GM21737 (cell line): ENCODE results near the gene MRGPRX4.
"Not testable (repeated sequence)": the region's sequence is repeated elsewhere in the genome, so short reads cannot be mapped to it uniquely, and the experiment has no call there.

Source experiments
- ATAC-seq: cut with Tn5 transposase; IDR thresholded peaks from one replicate; pipeline ENCODE4 v1.9.1; 2021; ENCODE audit warnings: mild to moderate bottlenecking, moderate library complexity; ENCODE audit not compliant: unreplicated experiment

The MRGPRX4 gene

DNA sequence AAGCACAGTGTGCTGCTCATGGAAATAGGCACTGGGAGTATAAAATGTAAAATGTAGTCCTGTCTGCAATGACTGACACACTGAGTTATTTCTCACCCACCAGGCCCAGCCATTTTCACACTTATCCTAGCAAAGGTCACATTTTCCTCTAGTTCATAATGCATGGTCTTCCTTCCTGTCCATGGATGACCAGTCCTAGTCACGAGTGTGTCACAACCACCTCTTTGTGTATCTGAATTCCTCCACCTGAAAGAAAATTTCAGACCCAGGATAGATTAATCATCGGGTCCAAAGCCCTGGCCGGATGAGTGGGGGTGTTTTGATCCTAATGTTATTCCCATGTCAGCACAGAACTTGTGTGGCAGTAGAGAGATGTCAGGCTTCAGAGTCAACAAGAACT is at the start of gene MRGPRX4:
MRGPRX4 (plus strand) TSS at position 172 of the 400 bp plus-strand sequence. CDS start 420 bp downstream, outside the sequence.
- no peak for ATAC-seq

DNA sequence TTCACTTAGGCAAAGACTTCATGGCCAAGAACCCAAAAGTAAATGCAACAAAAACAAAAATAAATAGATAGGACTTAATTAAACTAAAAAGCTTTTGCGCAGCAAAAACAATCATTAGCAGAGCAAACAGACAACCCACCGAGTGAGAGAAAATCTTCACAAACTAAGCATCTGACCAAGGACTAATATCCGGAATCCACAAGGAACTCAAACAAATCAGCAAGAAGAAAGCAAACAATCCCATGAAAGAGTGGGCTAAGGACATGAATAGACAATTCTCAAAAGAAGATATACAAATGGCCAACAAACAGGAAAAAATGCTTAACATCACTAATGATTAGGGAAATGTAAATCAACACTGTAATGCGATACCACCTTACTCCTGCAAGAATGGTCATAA is 41.5 kb upstream of the MRGPRX4 start:
- ATAC-seq = not testable (repeated sequence)

DNA sequence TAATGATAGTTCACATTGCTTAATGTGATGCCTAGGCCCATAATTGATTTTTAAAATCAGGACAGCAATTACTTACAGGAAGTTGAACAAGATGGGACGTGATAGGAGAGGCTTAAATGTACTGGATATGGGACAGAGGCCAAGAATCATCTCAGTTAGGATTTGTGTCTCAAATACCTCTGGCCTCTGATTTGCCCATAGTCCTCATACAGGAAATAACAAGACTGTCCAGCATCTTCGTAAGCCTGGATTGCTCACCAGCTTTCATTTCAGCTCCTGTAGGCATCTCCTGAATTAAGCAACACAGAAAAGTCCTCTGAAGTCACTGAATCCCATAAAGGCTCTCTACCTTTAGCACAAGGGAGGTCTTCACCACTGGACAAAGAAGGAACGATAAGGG is 40.3 kb upstream of the MRGPRX4 start, which contains the start of gene MRGPRX3:
MRGPRX3 (plus strand) TSS at position 231 of the 400 bp plus-strand sequence. CDS start 4,632 bp downstream, outside the sequence.
- no peak for ATAC-seq

DNA sequence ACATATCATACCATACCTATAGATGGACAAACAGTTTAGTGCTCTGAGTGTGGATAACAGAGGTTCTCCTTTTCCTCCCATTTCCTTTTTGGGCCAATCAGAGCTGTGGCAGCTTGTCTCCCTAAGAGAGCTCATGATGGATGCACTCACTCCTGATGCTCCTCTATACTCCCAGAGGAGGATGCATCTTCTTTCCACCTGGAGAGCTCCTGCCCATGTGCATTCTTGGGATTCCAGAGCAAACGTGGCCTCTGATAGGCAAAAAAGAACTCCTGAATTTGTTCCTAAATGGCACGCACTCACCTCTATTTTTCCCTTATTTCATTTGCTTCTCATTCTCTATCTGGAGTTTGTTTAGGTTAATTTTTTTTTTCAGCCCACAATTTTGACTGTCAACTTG is 37.3 kb upstream of the MRGPRX4 start:
- no peak for ATAC-seq

DNA sequence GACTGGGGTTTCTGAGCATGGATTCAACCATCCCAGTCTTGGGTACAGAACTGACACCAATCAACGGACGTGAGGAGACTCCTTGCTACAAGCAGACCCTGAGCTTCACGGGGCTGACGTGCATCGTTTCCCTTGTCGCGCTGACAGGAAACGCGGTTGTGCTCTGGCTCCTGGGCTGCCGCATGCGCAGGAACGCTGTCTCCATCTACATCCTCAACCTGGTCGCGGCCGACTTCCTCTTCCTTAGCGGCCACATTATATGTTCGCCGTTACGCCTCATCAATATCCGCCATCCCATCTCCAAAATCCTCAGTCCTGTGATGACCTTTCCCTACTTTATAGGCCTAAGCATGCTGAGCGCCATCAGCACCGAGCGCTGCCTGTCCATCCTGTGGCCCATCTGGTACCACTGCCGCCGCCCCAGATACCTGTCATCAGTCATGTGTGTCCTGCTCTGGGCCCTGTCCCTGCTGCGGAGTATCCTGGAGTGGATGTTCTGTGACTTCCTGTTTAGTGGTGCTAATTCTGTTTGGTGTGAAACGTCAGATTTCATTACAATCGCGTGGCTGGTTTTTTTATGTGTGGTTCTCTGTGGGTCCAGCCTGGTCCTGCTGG is 35.3 kb upstream of the MRGPRX4 start:
- ATAC-seq = no peak

DNA sequence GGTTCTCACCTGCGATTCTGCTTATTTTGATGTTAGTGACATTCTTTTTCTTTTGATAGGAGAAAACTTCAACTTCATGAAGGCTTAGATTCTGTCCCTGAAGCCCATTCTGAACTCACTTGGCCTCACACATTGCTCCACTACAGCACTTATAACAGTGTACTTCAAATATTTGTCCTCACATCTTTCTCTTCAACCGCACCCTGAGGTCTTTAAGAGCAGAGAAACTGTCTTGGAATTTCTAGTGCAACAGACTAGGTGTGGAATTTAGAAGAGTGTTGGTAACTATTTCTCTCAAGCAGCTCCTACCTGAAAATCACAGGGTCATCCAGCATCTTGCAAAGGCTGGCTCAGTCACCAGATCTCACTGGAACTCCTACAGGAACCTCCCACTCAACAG is 32.5 kb upstream of the MRGPRX4 start:
- no peak for ATAC-seq

- no peak for ATAC-seq
Observed at GRCh38 chr11:18144243-18144642, 28.4 kb upstream of the MRGPRX4 start.

DNA sequence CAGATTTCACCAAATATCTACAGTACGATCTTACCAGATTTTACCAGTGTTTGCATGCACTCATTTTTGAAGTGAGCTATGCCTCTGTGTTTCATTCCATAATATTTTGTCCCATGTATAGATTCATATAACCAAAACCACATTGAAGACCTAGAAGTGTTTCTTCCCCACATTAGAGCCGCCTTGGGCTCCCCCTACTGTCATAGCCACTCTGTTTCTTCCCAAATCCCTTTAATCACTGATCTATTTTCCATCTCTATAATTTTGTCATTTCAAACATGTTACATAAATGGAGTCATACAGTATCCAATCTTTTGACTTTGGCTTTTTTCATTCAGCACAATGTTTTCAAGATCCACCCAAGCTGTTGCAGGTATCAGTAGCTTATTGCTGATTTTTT is 27.6 kb upstream of the MRGPRX4 start:
- no peak for ATAC-seq

DNA sequence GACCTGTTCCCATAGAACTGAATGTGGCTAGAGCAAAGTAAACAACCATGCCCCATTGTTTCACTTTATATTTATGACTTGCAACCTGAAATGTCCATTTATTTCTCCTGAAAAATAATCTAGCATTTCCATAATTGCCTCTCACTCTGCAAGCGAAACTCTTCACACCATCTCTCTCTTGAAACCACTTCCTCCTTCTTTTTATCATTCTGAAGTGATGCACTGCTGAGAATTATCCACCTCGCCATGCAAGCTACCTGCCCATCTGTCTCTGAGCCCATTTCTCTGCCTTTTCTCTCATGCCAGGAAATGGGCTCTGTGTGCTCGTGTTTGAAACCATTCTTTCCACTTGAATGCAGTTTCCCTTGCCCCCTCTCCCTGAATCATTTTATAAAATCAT is 26.8 kb upstream of the MRGPRX4 start:
- no peak for ATAC-seq

GRCh38 chr11:18151581-18151980 is 21.1 kb upstream of the MRGPRX4 start:
- no peak for ATAC-seq

GRCh38 chr11:18168372-18168771 is 4.3 kb upstream of the MRGPRX4 start:
- no peak for ATAC-seq

DNA sequence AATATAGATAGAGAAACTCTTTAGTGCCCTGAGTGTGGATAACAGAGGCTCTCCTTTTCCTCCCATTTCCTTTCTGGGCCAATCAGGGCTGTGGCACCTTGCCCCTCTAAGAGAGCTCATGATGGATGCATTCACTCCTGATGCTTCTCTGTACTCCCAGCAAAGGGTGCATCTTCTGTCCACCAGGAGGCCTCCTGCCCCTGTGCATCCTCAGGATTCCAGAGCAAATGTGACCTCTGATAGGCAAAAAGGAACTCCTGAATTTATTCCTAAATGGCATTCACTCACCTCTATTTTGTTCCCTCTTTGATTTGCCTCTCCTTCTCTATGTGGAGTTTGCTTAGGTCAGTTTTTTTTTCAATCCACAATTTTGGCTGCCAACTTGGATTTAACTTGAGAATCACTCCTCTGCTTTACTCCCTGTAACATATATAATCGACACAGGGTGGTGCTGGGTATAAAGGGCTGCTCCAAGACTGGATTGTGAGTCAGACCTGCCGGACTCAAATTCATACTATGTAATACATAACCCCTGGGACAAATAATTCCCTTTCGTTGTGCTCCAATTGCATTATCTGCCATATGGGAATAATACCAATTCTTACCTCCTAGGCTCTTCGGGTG is 1.1 kb upstream of the MRGPRX4 start:
- ATAC-seq = no peak

- no peak for ATAC-seq
Observed at GRCh38 chr11:18173225-18173866, 709 bp downstream of the MRGPRX4 start.

DNA sequence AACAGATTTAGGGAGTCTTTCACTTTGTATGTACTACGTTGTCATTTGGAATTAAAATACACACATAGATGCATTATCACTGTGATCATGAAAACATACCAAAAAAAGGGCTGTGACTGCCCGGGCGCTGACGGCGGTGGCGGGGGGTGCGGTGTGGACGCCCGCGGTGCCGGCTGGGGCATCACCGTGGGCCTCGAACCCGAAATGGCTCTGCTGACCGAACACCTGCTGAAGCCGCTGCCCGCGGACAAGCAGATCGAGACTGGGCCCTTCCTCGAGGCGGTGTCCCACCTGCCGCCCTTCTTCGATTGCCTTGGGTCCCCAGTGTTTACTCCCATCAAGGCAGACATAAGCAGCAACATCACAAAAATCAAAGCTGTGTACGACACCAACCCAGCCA is 16.2 kb downstream of the MRGPRX4 start:
- no peak for ATAC-seq

DNA sequence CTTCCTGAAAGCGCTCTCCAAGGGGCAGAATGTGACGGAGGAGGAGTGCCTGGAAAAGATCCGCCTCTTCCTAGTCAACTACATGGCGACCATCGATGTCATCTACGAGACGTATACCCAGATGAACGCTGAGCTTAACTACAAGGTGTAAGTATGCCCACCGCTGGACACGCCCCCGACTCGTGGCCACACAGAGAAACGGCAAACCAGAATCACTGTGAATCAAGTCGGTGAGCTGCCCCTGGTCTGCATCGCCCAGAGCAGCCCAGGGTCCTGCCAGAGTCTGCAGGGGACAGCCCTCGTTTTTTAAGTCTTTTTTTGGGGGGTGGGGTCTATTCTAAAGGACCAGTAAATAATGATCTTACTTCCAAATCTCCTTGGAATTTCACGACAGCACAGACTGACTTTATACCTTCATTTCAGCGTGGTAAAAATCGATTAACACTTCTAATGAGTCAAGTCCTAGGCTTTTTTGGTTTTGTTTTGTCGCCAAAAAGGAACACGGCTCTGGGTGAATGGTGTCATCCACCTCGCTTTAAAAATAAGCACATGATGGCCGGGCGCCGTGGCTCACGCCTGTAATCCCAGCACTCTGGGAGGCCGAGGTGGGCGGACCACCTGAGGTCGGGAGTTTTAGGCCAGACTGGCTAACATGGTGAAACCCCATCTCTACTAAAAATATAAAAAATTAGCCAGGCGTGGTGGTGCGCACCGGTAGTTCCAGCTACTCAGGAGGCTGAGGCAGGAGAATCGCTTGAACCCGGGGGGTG is 17.0 kb downstream of the MRGPRX4 start:
- not testable (repeated sequence) for ATAC-seq

DNA sequence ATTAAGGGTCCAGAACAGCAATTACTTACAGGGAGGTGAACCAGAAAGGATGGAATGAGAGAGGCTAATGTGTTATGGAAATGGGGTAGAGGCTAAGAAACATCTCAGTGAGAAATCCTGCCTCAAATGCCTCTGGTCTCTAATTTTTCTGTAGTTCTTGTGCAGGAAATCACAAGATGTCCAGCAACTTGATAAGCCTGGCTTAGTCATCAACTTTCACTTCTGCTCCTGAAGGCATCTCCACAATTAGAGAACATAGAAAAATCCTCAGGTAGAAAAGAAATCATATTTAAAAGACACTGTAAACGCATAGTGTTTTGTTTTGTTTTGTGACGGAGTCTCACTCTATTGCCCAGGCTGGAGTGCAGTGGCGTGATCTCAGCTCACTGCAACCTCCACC is 18.7 kb downstream of the MRGPRX4 start:
- ATAC-seq = no peak

DNA sequence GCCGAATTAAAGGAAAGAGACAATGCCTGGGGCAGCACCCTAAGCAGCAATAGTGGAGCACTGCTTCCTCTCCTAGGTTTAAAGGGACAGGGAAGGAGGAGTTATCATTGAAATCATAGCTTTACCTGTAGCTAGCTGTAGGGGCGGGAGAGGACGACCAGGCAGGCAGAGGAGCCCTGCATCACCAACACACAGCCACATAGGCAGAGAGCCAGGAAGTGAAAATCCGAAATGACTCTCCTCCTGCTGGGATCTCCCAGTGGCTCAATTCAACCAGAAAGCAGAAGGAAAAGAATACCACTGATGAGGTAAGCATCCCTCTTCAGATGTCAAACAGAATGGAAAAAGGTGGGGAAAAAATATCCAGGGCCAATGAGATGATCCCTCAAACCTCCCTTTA is 20.4 kb downstream of the MRGPRX4 start:
- ATAC-seq = no peak

GRCh38 chr11:18196532-18196931 is 23.9 kb downstream of the MRGPRX4 start:
- ATAC-seq = no peak

DNA sequence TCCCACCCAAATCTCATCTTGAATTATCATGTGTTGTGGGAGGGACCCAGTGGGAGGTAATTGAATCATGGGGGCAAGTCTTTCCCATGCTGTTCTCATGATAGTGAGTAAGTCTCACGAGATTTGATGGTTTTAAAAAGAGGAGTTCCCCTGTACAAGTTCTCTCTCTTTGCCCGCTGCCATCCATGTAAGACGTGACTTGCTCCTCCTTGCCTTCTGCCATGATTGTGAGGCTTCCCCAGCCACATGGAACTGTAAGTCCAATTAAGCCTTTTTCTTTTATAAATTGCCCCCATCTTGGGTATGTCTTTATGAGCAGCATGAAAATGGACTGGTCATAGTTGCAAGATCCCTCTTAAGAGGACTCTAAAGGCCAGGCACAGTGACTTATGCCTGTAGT is 25.1 kb downstream of the MRGPRX4 start:
- ATAC-seq = not testable (repeated sequence)

DNA sequence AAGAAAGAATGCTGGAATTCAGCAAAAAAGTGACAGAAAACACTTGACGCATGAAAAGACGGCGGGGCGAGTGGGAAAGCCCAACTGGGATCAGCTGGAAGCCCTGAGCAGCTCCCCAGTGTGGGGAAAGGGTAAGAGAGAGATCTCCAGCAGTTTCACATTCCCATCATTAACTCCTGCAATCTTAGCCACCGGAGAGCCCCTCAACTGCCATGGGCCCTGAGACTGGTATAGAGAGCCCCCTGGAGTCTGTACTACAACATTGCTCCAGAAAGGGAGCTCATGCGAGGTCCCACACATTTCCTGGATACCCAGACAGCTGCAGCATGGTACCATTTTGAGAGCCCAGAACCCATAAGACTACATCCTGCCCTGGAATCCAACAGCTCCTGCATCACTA is 31.1 kb downstream of the MRGPRX4 start:
- ATAC-seq = no peak

GRCh38 chr11:18204220-18204619 is 31.6 kb downstream of the MRGPRX4 start:
- ATAC-seq = no peak
